GM12891 (cell line): ENCODE measurements around the gene SLC25A22.

Experiments
- DNase-seq: peaks from one replicate; pipeline ENCODE4 v3.0.0; 2011; ENCODE audit warnings: low spot score; ENCODE audit not compliant: insufficient read length
- FAIRE-seq: peaks from 2 replicates; lab custom pipeline; 2011; peaks lifted over from hg19 to GRCh38; lab: Jason Lieb, UNC
- PAX5 ChIP-seq: IDR thresholded peaks from 2 replicates; pipeline ENCODE4 v1.6.1; 2011; ENCODE audit warnings: low read length, moderate library complexity, mild to moderate bottlenecking; ENCODE audit not compliant: insufficient read depth, severe bottlenecking
- POLR2A ChIP-seq: IDR thresholded peaks from 2 replicates; pipeline ENCODE4 v1.6.1; 2011; ENCODE audit warnings: low read depth, low read length, control low read depth
- POLR2AphosphoS5 ChIP-seq: IDR thresholded peaks from 2 replicates; pipeline ENCODE4 v1.6.1; 2011; ENCODE audit warnings: low read depth, low read length, control low read depth
- POU2F2 ChIP-seq: IDR thresholded peaks from 2 replicates; pipeline ENCODE4 v1.6.1; 2011; ENCODE audit warnings: low read depth, mild to moderate bottlenecking, control low read depth, low read length, moderate library complexity
- SPI1 ChIP-seq: IDR thresholded peaks from 2 replicates; pipeline ENCODE4 v1.6.1; 2011; ENCODE audit warnings: low read depth, low read length, control low read depth
- TAF1 ChIP-seq: IDR thresholded peaks from 2 replicates; pipeline ENCODE4 v1.6.1; 2011; ENCODE audit warnings: low read depth, low read length, control low read depth

Gene SLC25A22

DNA sequence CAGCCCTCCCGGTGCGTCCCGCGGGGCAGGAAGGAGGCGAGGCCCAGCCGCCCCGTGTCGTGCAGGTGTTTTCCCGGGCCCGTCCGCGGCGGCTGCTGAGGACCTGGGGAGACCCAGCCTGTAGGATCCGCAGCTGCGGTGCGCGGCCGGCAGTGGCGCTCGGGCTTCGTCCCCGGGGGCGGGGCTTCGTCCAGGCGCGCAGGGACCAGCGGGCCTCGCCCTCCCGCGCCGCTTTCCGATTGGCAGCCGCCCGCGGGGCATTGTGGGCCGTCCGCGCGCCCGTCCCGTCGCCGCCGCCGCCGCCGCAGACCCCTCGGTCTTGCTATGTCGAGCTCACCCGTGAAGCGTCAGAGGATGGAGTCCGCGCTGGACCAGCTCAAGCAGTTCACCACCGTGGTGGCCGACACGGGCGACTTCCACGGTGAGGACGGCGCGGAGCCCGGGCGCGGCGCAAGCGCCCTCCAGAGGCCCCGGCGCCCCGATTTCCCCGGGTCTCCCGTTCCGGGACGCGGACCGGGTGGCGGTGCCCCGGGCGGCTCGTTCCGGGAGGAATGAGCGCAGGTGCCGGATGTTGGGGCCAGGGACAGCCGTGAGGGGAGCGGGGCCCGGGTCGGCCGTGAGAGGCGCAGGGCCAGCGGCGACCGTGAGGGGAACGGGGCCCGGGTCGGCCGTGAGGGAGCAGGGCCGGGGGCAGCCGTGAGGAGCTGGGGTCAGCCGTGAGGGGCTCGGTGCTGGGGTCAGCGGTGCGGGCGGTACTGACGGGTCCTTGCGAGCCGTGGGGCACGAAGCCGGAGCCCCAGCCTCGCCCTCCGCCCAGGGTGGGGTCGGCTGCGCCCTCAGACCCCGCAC, 50.7 kb downstream of the SLC25A22 start, which contains the start of gene TALDO1:
Gene TALDO1, plus strand, starts transcription at position 307 of the 849 bp plus-strand sequence. Its CDS starts 18 bp downstream, at position 325.
- peak; percentile 97 for DNase-seq
- TF ChIP-seq PAX5 (no peak), POLR2A (no peak), POLR2AphosphoS5 (0 out of 2 replicates have a peak, but pooled peaks have one; percentile 6), TAF1 (0 out of 2 replicates have a peak, but pooled peaks have one; percentile 8), POU2F2 (no peak)
- peak; percentile 98 for FAIRE-seq

DNA sequence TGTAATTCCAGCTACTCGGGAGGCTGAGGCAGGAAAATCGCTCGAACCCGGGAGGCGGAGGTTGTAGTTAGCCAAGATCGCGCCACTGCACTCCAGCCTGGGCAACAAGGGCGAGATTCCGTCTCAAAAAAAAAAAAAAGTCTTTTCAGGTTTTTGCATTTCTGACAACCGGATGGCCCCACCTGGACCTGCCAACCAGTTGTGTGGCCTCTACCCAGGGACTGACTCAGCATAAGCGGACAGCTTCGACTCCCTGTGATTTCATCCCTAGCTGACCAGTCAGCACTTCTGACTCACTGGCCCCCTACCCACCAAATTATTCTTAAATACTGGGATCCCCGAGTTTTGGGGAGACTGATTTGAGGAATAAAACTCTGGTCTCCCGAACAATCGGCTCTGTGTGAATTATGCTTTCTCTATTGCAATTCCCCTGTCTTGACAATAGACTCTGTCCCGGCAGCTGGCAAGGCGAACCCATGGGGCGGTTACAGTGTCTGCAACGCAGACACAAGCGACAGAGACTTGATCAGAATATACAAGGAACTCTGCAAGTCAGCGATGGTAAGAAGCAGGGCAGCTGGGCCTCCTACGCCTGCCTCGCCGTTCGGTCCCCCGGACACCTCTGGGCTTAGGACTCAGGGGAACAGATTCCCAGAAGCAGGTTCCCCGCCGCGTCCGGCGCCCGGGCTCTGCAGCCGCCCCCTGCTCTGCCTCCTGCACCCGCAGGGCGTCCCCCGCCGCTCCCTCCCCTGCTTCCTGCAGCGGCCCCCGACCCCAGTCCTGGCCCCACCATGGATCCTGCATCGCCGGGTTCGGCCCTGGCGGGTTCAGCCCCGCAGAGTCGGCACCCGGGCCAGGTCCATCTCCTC, 51.6 kb downstream of the SLC25A22 start:
- FAIRE-seq (no peak), DNase-seq (no peak)
- TF ChIP-seq POU2F2 (no peak), PAX5 (no peak), POLR2A (no peak), SPI1 (no peak), POLR2AphosphoS5 (no peak), TAF1 (no peak)

DNA sequence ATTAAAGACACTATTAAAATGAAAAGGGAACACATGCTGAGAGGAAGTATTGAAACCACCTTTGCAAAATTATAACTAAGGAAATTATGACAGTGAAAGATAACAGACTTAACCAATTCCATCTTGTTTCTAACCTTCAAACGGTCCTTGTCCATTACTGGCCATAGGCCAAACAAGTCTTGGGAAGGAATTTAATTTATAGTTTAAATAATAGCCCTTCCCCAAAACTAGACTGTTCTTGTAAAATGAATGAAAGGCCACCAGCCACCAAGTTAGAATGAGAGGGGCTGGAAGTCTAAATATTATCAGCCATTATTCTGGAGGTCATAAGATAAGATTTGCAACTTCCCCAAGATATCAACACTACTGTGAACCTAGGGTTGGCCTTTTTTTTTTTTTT, 52.7 kb downstream of the SLC25A22 start:
- FAIRE-seq (no peak), DNase-seq (no peak)
- no peak for TF ChIP-seq POLR2AphosphoS5
- TF ChIP-seq TAF1 = no peak
- no peak for TF ChIP-seq PAX5
- no peak for TF ChIP-seq POLR2A

DNA sequence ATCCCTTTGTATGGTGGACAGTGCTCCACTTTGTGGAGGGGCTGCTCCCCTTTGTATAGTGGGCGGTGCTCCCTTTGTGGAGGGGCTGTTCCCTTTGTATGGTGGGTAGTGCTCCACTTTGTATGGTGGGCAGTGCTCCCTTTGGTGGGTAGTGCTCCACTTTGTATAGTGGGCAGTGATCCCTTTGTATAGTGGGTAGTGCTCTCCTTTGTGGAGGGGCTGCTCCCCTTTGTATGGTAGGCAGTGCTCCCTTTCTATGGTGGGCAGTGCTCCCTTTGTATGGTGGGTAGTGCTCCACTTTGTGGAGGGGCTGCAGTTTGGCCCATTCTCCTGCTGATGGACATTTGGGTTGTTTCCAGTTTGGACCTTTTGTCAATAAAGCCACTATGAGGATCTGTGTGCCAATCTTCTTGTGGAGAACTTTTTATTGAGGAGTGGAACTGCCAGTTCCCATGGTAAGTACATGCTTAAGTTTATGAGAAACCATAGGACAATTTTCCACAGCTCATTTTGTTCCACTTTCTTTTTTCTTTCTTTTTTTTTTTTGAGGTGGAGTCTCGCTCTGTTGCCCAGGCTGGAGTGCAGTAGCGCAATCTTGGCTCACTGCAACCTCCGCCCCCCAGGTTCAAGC, 55.4 kb downstream of the SLC25A22 start:
- no peak for TF ChIP-seq PAX5
- TF ChIP-seq SPI1 = no peak
- no peak for TF ChIP-seq POLR2A
- DNase-seq (no peak), FAIRE-seq (no peak)

DNA sequence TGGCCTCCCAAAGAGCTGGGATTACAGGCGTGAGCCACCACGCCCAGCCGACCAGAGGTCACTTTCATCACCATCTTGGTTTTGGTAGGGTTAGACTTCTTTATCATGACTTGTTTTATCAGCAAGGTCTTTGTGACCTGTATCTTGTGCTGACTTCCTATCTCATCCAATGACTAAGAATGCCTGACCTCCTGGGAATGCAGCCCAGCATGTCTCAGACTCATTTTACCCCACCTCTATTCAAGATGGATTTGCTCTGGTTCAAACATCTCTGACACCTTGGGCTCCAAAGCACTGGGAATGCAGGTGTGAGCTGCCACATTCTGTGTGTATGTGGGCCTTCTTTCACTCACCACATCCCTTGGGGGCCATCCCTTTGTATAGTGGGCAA, 55.9 kb downstream of the SLC25A22 start:
- no peak for TF ChIP-seq POLR2AphosphoS5
- no peak for TF ChIP-seq POLR2A
- TF ChIP-seq TAF1 = no peak
- no peak for TF ChIP-seq POU2F2
- TF ChIP-seq SPI1 = no peak
- no peak for TF ChIP-seq PAX5
- no peak for DNase-seq
- no peak for FAIRE-seq
